ENCODE results near the gene KCTD17. TPM values are rescaled to one million over a fixed set of nuclear protein-coding genes. Genes with fewer than 3 reads are reported as not detected.

KCTD17 gene
- total RNA-seq, 1 donor from 2014 or later: 37.2 TPM

DNA sequence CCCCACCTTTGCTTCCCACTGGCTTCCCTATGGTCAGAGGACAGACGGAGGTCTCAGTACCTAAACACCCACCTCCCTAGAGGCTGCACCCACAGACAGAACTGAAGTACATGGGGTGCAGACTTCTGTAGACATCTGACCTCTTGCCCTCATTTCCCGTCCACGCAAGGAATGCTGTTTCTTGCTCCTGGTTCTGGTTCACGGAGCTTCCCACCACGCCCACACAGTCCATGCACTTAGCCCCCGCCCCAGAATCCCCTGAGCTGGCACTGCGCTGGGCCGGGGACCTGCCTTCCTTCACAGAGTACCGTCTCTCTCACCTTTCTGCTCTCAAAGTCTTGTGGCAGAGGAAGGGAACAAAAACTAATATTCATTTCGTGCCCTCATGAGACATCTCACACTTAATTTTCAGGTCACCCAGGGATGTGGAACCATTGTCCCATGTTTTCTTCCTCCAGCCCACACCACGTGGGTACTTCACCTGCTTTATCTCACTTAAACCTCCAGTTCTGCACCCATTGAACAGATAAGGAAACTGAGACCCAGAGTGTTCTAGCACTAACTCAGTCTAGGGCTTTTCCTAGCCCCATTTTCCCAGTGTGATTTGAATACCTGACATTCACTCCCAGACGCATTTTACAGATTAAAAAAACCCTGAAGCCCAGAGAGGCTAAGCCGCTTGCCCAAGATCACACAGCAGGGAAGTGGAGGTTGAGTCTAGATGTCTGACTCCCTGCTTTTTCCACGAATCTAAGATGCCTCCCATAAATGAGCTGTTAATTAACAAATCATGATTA lies 52.3 kb downstream of the KCTD17 start:
- no peak for DNase-seq (ENCODE audit: low spot score)

DNA sequence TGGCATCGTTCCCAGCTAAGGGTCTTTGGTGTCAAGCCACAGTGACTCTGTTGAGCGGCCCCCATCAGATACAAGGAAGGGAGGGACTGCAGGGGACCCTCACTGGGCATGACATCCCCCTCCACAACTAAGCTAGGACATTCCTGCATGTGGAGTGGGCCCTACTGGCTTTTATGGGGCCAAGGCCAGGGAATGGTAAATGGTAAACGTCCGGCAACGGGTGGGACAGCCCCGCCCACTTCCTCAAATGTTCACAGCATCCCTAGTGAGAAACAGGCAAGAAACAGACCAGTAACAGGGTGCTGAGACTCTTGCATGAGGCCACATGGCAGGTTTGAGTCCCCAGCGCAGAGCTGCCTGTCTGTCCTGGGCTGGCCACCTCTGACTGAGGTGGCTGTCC lies 53.6 kb downstream of the KCTD17 start:
- no peak for DNase-seq (ENCODE audit: low spot score)

DNA sequence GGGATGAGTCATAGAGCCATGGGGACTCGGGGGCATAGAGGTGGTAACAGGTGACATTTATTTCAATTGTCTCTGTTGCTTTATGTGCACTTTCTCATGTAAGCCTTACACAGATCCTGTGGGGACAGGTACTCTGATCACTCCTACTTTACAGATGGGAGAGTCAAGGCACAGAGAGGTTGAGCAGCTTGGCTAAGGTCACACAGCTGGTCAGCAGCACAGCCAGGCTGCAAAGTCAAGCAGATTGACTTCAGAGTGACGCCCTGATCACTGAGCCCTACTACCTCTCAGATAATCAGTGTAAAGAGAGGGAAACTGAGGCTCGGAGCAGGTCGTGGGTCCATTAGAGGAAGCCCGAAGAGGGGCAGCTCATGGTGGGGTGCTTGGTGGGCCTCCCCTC lies 54.4 kb downstream of the KCTD17 start:
- no peak for DNase-seq (ENCODE audit: low spot score)

- no peak for DNase-seq (ENCODE audit: low spot score)
Observed at GRCh38 chr22:37107816-37108621, 56.5 kb downstream of the KCTD17 start.

- no peak for DNase-seq (ENCODE audit: low spot score)
Observed at GRCh38 chr22:37109242-37109917, 57.8 kb downstream of the KCTD17 start, which contains the start of gene TMPRSS6. TMPRSS6 (minus strand) TSS chr22:37109713; CDS start chr22:37103417, 6,296 bp downstream.

DNA sequence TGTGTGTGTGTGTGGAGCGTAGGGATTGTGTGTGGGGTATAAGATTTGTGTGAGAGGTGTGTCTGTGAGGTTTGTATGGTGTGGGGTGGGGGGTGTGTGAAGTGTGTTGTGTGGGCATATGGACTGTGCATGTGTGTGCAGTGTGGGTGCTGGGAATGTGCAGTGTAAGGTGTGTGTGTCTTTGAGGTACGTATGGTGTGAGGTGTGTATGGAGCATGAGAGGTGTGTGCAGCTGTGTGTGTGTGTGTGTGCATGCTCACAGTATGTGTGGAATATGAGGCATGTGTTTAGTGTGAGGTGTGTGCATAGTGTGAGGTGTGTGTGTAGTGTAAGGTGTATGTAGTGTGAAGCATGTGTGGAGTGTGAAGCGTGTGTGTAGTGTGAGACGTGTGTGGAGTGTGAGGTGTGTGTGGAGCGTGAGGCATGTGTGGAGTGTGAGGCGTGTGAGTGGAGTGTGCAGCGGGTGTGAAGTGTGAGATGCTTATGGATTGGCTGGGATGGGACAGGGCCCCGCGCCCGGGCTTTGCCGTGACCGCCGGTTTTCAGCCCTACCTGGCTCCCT lies 59.7 kb downstream of the KCTD17 start:
- no peak for DNase-seq (ENCODE audit: low spot score)

DNA sequence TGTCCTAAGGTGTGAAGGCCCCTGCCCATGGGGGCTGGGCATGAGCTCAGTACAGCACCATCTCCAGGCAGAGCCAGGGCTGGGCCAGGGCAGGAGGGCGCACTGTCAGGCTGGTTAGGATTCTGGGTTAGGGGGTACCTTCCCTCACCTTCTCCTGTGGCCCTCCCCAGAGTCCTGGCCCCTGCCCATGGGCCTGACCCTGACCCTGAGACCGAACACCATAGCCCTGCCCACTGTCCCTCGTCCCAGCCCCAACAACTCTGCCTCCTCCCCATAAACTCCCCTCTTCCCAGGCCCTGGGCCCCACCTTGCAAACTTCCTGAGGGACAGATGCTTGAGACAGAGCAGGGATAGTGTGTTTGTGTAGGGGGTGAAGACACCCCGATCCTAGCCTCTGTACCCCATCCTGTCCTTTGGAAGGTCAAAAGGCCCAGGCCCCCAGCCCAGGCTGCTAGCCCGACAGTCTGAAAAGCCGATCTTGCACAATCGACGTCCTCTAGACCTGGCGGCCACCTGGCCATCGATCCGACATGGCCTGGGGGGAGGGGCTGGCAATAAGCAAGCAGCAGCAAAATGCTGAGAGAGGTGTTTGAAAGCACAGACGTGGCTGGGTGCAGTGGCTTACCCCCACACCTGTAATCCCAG lies 60.7 kb downstream of the KCTD17 start:
- no peak for DNase-seq (ENCODE audit: low spot score)

Other genes starting within 250 kb of the KCTD17 start
- gene PVALB, start 234.7 kb upstream of the KCTD17 start, total RNA-seq: 125 TPM
- gene NCF4, start 190.7 kb upstream of the KCTD17 start, total RNA-seq: 27.2 TPM
- gene CSF2RB, start 138.1 kb upstream of the KCTD17 start, total RNA-seq: 8.6 TPM
- gene TST, start 32.3 kb upstream of the KCTD17 start, total RNA-seq: 53.4 TPM
- gene MPST, start 32.0 kb upstream of the KCTD17 start, total RNA-seq: 42.7 TPM
- gene TMPRSS6, start 58.0 kb downstream of the KCTD17 start, total RNA-seq: 0.31 TPM
- 7.5 TPM for gene IL2RB, start 98.2 kb downstream of the KCTD17 start, total RNA-seq
- gene C1QTNF6, start 136.5 kb downstream of the KCTD17 start, total RNA-seq: 9.4 TPM
- not detected for gene SSTR3, start 160.7 kb downstream of the KCTD17 start, total RNA-seq
- 30.4 TPM for gene RAC2, start 192.5 kb downstream of the KCTD17 start, total RNA-seq
- gene CYTH4, start 230.8 kb downstream of the KCTD17 start, total RNA-seq: 16.3 TPM

All from ureter (tissue), 1 donor.